ENCODE data around the gene SERPINH1. TPM values are rescaled to one million over a fixed set of nuclear protein-coding genes. Genes with fewer than 3 reads are reported as not detected.

Gene SERPINH1
- polyA plus RNA-seq, 3 donors, result 1.6 to 4.6 (median 2.1) TPM

- no peaks in the 10 kb centered on the region for H3K79me2 ChIP-seq (ENCODE audit: insufficient read depth, low read length)
- no peak overlapping the region for H3K4me3 Mint-ChIP-seq
- H3K27ac ChIP-seq (ENCODE audit: low read depth in 1 of 2, low read length in 2 of 2), result no peak overlapping the region
- H3K36me3 Mint-ChIP-seq, result no peaks in the 10 kb centered on the region
- intact Hi-C loops (cut with micrococcal nuclease), result no loop called here
- no peak for TF ChIP-seq CTCF (IDR thresholded peaks at IDR 0.05)
- H3K36me3 ChIP-seq (replicated peaks in 1 of 2; ENCODE audit: control insufficient read depth in 1 of 2, insufficient read depth in 2 of 2, low read length in 2 of 2), result no peaks in the 10 kb centered on the region
- no peaks in the 10 kb centered on the region for H3K27me3 ChIP-seq (ENCODE audit: control insufficient read depth in 2 of 2, insufficient read depth in 2 of 2, low read length in 2 of 2)
- H3K9me3 ChIP-seq (replicated peaks in 1 of 2; ENCODE audit: control insufficient read depth in 1 of 2, insufficient read depth in 1 of 2, low read length in 2 of 2), result peaks cover 0 to 3% of the 10 kb centered on the region in 2 donors
- no peak overlapping the region for H2AFZ ChIP-seq (ENCODE audit: insufficient read depth, low read depth, low read length, poor library complexity, severe bottlenecking)
- H3K4me2 ChIP-seq (replicated peaks; ENCODE audit: extremely low read depth, low read length, poor library complexity, severe bottlenecking), result no peak overlapping the region
- peaks cover 0 to 10% (median 4%) of the 10 kb centered on the region in 7 donors for H3K9me3 Mint-ChIP-seq
- H4K20me1 ChIP-seq (ENCODE audit: insufficient read depth, low read length), result no peaks in the 10 kb centered on the region
- 92% methylated on average over 4 of the region's 5 CpGs for WGBS (ENCODE audit: insufficient coverage)
- peaks cover 4 to 12% (median 8%) of the 10 kb centered on the region in 3 donors for H3K27me3 Mint-ChIP-seq (ENCODE audit: low read depth in 3 of 3)
- no peak for DNase-seq
- no peak overlapping the region for H3K27ac Mint-ChIP-seq
- no peaks in the 10 kb centered on the region for H3K4me1 Mint-ChIP-seq
- no peak overlapping the region for H3K9ac ChIP-seq (ENCODE audit: insufficient read depth, low read length, poor library complexity, severe bottlenecking)
- H3K4me1 ChIP-seq (ENCODE audit: control insufficient read depth in 1 of 2, insufficient read depth in 2 of 2, low read length in 2 of 2), result no peaks in the 10 kb centered on the region
- H3K4me3 ChIP-seq (replicated peaks in 1 of 3; ENCODE audit: low read depth in 2 of 3, low read length in 3 of 3), result no peak overlapping the region
Observed at GRCh38 chr11:75616281-75616680, 54.2 kb downstream of the SERPINH1 start.

Other genes starting within 250 kb of the SERPINH1 start
- gene ARRB1, start 210.6 kb upstream of the SERPINH1 start, polyA plus RNA-seq, result 100 to 1,000 TPM in 1 of 3 donors, 10 to 100 TPM in 2; 52.6 to 114 (median 66.5) TPM
- gene RPS3, start 162.7 kb upstream of the SERPINH1 start, polyA plus RNA-seq, result 1,000 to 10,000 TPM; 1,248 to 1,563 (median 1,448) TPM
- gene KLHL35, start 129.1 kb upstream of the SERPINH1 start, polyA plus RNA-seq, result under 1 TPM in 2 of 3 donors, not detected in 1; 0.33 to 0.45 TPM
- gene GDPD5, start 36.3 kb upstream of the SERPINH1 start, polyA plus RNA-seq, result 10 to 100 TPM in 1 of 3 donors, 1 to 10 TPM in 2; 4.9 to 39.0 (median 7.6) TPM
- gene MAP6, start 106.8 kb downstream of the SERPINH1 start, polyA plus RNA-seq, result not detected
- not detected for gene MOGAT2, start 155.6 kb downstream of the SERPINH1 start, polyA plus RNA-seq
- gene DGAT2, start 206.5 kb downstream of the SERPINH1 start, polyA plus RNA-seq, result 10 to 100 TPM in 2 of 3 donors, 1 to 10 TPM in 1; 7.0 to 18.4 (median 14.8) TPM